Suprapubic skin (tissue), 3 donors: Measurements from ENCODE around the gene CUL5.

Experiments
- CTCF ChIP-seq, 2 donors: fragments of 200-600 bp in 1 of 2; fragments of 450-650 bp in 1 of 2; sonication (generic) in 1 of 2; IDR thresholded peaks; one replicate each; pipeline ENCODE4 v1.5.1; 2016 to 2019; ENCODE audit warnings: antibody characterized with exemption in 2 of 2, mild to moderate bottlenecking in 1 of 2, moderate library complexity in 1 of 2
- POLR2A ChIP-seq, 2 donors: fragments of 450-650 bp; IDR thresholded peaks; one replicate each; pipeline ENCODE4 v1.6.1; 2017; ENCODE audit warnings: antibody characterized with exemption in 2 of 2, mild to moderate bottlenecking in 2 of 2, moderate library complexity in 2 of 2

- TF ChIP-seq POLR2A (IDR thresholded peaks at IDR 0.05) (no peak), CTCF (IDR thresholded peaks at IDR 0.05) (no peak)
Measured at GRCh38 chr11:108147150-108147549, 138.5 kb downstream of the CUL5 start.
